ENCODE data around the gene TVP23C. TPM values are rescaled to one million over a fixed set of nuclear protein-coding genes. Genes with fewer than 3 reads are reported as not detected.

TVP23C gene
- total and polyA plus RNA-seq, 2 experiments from 2014 or later = 10.4 to 31.7 TPM

DNA sequence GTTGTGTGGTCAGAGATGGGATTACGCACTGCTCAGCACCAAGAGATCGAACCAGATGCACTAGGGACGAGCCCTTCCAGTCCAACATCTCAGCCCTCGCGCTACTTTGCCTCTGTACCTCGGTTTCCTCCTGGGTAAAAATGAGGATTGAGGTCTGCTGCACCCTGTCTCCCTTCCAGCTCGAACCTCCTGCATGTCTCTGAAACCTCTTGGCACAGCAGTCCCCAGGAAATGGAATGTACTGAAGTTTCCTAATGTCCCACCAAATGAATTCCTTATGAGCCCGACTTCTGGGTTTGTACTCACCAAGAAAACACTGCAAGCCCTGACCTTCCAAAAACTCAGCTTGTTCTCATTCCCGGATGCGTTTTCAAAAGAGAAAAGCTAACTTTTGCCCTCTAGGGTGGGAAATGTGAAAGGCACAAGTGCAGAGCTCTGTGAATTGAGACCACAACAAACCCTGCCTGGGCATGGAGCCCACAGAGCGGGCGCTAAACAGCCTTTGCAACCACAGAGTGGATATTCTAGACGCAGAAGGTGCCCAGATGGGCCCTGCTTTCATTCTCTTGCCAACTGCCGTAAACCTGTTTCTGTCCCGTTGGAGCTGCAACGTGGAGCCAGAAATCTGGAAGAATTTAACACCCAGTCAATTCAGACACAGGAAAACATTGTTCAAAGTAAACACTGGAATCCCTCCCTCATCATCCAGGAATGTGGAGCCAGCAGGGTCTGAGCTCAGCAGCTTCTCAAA is 106.1 kb downstream of the TVP23C start:
- Mint-ChIP-seq H3K4me1 (no peaks in the 10 kb centered on the region), H3K9me3 (peaks cover 8% of the 10 kb centered on the region; the same call in 2 of the 3 replicates), H3K27me3 (ENCODE audit: insufficient read depth, low read depth, poor library complexity) (no peaks in the 10 kb centered on the region), H3K36me3 (ENCODE audit: low read depth) (peaks cover 31% of the 10 kb centered on the region), H3K27ac (no peak overlapping the region), H3K4me3 (no peak overlapping the region)
- H3K27ac ChIP-seq (ENCODE audit: low read depth) = no peak overlapping the region
- no peaks in the 10 kb centered on the region for H3K27me3 ChIP-seq (ENCODE audit: insufficient read depth)
- ATAC-seq (no peak), DNase-seq (ENCODE audit: low spot score) (no peak)
- H3K4me3 ChIP-seq = no peak overlapping the region
- H3K9me2 ChIP-seq (ENCODE audit: insufficient read depth) = no peaks in the 10 kb centered on the region
- H3K36me3 ChIP-seq (ENCODE audit: insufficient read depth) = no peaks in the 10 kb centered on the region
- H4K20me1 ChIP-seq (replicated peaks; ENCODE audit: insufficient read depth) = no peaks in the 10 kb centered on the region
- no peaks in the 10 kb centered on the region for H3K4me1 ChIP-seq (ENCODE audit: insufficient read depth)
- H3F3A ChIP-seq (replicated peaks; ENCODE audit: low read depth) = no peaks in the 10 kb centered on the region
- H2AFZ ChIP-seq = no peak overlapping the region
- H3K79me2 ChIP-seq (replicated peaks; ENCODE audit: insufficient read depth) = no peaks in the 10 kb centered on the region
- TF ChIP-seq, protein P1, sequence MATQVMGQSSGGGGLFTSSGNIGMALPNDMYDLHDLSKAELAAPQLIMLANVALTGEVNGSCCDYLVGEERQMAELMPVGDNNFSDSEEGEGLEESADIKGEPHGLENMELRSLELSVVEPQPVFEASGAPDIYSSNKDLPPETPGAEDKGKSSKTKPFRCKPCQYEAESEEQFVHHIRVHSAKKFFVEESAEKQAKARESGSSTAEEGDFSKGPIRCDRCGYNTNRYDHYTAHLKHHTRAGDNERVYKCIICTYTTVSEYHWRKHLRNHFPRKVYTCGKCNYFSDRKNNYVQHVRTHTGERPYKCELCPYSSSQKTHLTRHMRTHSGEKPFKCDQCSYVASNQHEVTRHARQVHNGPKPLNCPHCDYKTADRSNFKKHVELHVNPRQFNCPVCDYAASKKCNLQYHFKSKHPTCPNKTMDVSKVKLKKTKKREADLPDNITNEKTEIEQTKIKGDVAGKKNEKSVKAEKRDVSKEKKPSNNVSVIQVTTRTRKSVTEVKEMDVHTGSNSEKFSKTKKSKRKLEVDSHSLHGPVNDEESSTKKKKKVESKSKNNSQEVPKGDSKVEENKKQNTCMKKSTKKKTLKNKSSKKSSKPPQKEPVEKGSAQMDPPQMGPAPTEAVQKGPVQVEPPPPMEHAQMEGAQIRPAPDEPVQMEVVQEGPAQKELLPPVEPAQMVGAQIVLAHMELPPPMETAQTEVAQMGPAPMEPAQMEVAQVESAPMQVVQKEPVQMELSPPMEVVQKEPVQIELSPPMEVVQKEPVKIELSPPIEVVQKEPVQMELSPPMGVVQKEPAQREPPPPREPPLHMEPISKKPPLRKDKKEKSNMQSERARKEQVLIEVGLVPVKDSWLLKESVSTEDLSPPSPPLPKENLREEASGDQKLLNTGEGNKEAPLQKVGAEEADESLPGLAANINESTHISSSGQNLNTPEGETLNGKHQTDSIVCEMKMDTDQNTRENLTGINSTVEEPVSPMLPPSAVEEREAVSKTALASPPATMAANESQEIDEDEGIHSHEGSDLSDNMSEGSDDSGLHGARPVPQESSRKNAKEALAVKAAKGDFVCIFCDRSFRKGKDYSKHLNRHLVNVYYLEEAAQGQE (IDR thresholded peaks at IDR 0.05; ENCODE audit: unreplicated experiment) = no peak
- TF ChIP-seq STAT1 (IDR thresholded peaks at IDR 0.05; ENCODE audit: unreplicated experiment) (no peak), ZNF114 (CRISPR knock-in tag; IDR thresholded peaks at IDR 0.05) (no peak), EZH2phosphoT487 (IDR thresholded peaks at IDR 0.05; ENCODE audit: unreplicated experiment) (no peak), POLR2AphosphoS5 (IDR thresholded peaks at IDR 0.05; ENCODE audit: low read depth) (no peak)
- no peak overlapping the region for H3K4me2 ChIP-seq

DNA sequence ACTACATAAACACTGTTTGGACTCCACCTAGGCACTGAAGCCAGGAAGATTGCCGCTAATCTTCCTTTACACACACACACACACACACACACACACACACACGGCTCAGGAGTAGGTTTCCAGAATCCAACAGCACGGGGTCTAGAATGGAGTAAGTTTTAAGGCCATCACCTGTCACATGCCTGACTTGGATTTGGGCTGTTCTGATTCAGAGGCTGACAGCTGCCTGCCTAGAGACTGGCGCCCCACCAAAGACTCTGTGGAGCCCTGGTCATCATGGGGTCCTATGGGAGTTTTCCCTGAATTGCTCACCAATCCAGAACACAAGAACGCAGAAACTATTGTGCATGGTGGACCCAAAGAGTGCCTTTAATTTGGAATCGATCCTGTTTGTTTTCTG is 106.8 kb downstream of the TVP23C start:
- Mint-ChIP-seq H3K36me3 (ENCODE audit: low read depth) (peaks cover 29% of the 10 kb centered on the region), H3K4me3 (no peak overlapping the region), H3K4me1 (no peaks in the 10 kb centered on the region), H3K9me3 (peaks cover 8% of the 10 kb centered on the region; the same call in 2 of the 3 replicates), H3K27me3 (ENCODE audit: insufficient read depth, low read depth, poor library complexity) (no peaks in the 10 kb centered on the region), H3K27ac (no peak overlapping the region)
- H2AFZ ChIP-seq = no peak overlapping the region
- H3K36me3 ChIP-seq (ENCODE audit: insufficient read depth) = no peaks in the 10 kb centered on the region
- H3K4me3 ChIP-seq = no peak overlapping the region
- H3K4me2 ChIP-seq = no peak overlapping the region
- no peaks in the 10 kb centered on the region for H3K27me3 ChIP-seq (ENCODE audit: insufficient read depth)
- no peaks in the 10 kb centered on the region for H3K9me2 ChIP-seq (ENCODE audit: insufficient read depth)
- no peaks in the 10 kb centered on the region for H3F3A ChIP-seq (replicated peaks; ENCODE audit: low read depth)
- no peaks in the 10 kb centered on the region for H3K79me2 ChIP-seq (replicated peaks; ENCODE audit: insufficient read depth)
- ATAC-seq (no peak), DNase-seq (ENCODE audit: low spot score) (no peak)
- no peak overlapping the region for H3K27ac ChIP-seq (ENCODE audit: low read depth)
- H3K4me1 ChIP-seq (ENCODE audit: insufficient read depth) = no peaks in the 10 kb centered on the region
- TF ChIP-seq, protein P2, sequence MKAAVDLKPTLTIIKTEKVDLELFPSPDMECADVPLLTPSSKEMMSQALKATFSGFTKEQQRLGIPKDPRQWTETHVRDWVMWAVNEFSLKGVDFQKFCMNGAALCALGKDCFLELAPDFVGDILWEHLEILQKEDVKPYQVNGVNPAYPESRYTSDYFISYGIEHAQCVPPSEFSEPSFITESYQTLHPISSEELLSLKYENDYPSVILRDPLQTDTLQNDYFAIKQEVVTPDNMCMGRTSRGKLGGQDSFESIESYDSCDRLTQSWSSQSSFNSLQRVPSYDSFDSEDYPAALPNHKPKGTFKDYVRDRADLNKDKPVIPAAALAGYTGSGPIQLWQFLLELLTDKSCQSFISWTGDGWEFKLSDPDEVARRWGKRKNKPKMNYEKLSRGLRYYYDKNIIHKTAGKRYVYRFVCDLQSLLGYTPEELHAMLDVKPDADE (IDR thresholded peaks at IDR 0.05) = no peak
- no peak for TF ChIP-seq CREB1 (CRISPR knock-in tag; IDR thresholded peaks at IDR 0.05; ENCODE audit: low read depth)
- no peak for TF ChIP-seq ZNF114 (CRISPR knock-in tag; IDR thresholded peaks at IDR 0.05)
- TF ChIP-seq NANOG (IDR thresholded peaks at IDR 0.05; ENCODE audit: borderline replicate concordance) = no peak
- no peak for TF ChIP-seq EZH2 (IDR thresholded peaks at IDR 0.05; ENCODE audit: low read depth, unreplicated experiment)
- TF ChIP-seq, protein P3, sequence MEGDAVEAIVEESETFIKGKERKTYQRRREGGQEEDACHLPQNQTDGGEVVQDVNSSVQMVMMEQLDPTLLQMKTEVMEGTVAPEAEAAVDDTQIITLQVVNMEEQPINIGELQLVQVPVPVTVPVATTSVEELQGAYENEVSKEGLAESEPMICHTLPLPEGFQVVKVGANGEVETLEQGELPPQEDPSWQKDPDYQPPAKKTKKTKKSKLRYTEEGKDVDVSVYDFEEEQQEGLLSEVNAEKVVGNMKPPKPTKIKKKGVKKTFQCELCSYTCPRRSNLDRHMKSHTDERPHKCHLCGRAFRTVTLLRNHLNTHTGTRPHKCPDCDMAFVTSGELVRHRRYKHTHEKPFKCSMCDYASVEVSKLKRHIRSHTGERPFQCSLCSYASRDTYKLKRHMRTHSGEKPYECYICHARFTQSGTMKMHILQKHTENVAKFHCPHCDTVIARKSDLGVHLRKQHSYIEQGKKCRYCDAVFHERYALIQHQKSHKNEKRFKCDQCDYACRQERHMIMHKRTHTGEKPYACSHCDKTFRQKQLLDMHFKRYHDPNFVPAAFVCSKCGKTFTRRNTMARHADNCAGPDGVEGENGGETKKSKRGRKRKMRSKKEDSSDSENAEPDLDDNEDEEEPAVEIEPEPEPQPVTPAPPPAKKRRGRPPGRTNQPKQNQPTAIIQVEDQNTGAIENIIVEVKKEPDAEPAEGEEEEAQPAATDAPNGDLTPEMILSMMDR (conservative IDR thresholded peaks at IDR 0.05; ENCODE audit: low read depth in 2 of 2) = no peak
- no peak for TF ChIP-seq JUNB (IDR thresholded peaks at IDR 0.05; ENCODE audit: unreplicated experiment)
- TF ChIP-seq, protein P1 (IDR thresholded peaks at IDR 0.05; ENCODE audit: unreplicated experiment) = no peak
- TF ChIP-seq POLR2AphosphoS5 (IDR thresholded peaks at IDR 0.05; ENCODE audit: low read depth) = no peak
- TF ChIP-seq STAT1 (IDR thresholded peaks at IDR 0.05; ENCODE audit: unreplicated experiment) = no peak
- H4K20me1 ChIP-seq (replicated peaks; ENCODE audit: insufficient read depth) = no peaks in the 10 kb centered on the region
